HG03097 (cell line): ENCODE measurements around the gene PDE8B.

Experiments
- ATAC-seq: cut with Tn5 transposase; IDR thresholded peaks from one replicate; pipeline ENCODE4 v1.9.1; 2021; ENCODE audit not compliant: unreplicated experiment, low FRiP score

Gene PDE8B

GRCh38 chr5:77186652-77187370 lies 23.7 kb upstream of the PDE8B start:
- ATAC-seq: no peak

DNA sequence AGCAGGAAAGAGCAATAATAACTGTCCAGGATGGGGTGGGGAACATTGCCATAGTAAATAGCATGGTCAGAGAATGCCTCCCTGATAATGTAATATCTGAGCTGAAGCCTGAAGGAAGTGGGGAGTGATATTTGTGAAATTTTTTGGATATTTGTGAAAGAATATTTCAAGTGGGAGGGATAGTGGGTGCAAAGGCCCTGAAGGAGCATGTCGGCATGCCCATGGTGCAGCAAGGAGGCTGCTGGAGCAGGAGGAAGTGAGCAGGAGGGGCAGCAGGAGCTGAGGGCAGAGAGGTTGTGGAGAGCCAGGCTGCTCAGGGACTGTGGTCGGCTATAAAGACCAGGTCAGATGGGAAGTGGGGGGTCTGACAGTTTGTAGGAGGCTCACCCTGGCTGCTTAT lies 21.1 kb upstream of the PDE8B start:
- no peak for ATAC-seq

DNA sequence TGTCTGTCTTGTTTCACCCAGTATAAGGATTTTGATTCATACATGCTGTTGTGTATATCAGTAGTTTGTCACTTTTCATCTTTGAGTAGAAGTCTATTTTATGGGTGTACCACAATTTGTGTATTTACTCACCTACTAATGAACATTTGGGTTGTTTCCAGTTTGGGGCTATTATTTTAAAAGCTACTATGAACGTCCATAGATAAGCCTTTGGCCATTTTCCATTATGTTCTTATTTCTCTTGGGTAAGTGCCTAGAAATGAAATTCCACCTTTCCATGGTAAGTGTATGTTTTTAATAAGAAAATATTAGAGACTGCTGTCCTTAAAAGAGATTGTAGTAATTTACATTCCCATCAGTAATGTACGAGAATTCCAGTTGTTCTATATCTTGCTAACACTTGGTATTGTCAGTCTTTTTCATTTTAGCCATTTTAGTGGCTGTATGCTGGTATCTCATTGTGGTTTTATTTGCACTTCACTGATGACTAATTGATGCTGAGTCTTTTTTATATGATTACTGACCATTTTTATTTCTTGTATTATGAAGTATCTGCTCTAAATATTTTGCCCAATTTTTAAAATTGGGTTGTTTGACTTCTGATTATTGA lies 17.9 kb upstream of the PDE8B start:
- no peak for ATAC-seq

DNA sequence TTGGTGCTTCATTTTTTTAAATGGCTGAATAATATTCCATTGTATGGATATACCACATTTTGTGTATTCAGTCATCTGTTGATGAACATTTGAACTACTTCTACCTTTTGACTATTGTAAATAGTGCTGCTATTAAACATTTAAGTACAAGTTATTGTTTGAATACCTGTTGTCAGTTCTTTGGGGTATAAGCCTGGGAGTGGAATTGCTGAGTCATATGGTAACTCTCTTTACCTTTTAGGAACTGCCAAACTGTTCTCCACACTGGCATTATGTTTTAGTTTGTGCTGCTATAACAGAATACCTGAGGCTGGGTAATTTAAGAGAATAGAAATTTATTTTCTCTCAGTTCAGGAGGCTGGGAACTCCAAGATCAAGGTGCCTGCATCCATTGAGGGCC lies 15.7 kb upstream of the PDE8B start:
- ATAC-seq: no peak

DNA sequence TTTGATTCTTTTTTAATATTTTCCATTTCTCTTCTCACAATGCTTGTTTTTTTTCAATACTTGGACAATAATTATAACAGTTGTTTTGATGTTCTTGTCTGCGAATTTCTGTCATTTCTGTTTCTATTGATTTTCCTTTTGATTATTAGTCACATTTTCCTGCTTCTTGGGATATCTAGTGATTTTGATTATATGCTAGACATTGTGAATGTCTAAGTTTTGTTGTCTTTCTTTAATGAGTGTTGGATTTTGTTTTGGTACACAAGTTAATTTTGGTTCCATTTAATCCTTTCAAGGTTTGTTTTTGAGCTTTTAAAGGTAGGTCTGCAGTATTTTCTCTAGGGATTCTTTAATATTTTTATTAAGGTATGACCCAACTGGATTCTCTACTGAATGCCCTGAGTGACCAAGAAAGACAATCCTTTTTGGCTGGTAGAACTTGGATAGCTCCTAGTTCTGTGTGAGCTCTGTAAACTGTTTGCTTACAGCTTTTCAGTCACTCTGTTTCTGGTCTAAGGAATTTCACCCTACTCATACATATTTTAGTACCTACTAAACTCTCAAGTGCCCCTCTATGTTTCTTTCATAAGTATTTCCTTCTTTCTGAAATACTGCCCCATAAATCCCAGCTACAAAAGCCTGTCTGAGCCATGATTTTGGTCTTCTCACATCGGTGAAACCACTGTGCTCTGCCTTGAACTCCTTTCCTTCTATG lies 12.5 kb upstream of the PDE8B start:
- no peak for ATAC-seq

DNA sequence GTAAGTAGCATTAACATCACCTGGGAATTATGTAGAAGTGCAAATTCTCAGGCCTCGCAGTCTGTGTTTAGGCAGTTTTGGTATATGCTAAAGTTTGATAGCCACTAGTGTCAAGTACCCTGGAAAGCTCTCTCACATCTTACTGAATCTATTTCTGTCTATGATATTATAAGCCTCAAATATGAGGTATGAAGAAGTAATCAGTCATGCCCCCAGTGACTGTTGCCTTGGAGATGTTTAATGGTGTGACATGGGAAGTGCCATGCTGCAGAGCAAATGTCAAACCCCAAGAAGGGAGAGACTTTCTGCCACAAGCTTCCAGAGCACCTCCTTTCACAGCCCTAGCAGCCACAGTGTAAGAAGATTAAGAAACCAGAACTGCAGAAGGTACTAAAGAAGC lies 9.8 kb upstream of the PDE8B start:
- no peak for ATAC-seq

- ATAC-seq: no peak
These were observed 8.3 kb upstream of the PDE8B start for GRCh38 chr5:77202145-77202544.

DNA sequence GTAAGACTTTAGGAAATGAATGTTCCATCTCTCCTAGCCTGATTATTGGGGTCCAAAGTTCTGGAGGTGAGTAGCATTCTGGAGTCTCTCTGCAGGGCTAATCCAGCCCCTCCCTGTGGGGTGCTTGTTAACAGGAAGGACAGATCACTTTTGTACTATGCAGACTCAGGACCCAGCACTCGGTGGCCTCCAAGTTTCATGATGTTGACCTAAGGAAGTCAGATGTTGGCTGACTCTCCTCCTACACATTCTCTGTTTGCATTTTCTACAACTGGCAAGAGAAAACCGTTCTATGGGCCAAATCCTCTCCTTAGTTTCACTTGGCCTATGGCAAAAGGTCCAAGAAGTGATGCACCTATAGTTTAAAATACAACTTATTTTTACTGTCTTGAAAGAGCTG lies 5.5 kb upstream of the PDE8B start:
- ATAC-seq: no peak

- ATAC-seq: no peak
These were observed 1.8 kb upstream of the PDE8B start for GRCh38 chr5:77208507-77209163.

- no peak for ATAC-seq
These were observed 887 bp upstream of the PDE8B start for GRCh38 chr5:77209495-77210090.

DNA sequence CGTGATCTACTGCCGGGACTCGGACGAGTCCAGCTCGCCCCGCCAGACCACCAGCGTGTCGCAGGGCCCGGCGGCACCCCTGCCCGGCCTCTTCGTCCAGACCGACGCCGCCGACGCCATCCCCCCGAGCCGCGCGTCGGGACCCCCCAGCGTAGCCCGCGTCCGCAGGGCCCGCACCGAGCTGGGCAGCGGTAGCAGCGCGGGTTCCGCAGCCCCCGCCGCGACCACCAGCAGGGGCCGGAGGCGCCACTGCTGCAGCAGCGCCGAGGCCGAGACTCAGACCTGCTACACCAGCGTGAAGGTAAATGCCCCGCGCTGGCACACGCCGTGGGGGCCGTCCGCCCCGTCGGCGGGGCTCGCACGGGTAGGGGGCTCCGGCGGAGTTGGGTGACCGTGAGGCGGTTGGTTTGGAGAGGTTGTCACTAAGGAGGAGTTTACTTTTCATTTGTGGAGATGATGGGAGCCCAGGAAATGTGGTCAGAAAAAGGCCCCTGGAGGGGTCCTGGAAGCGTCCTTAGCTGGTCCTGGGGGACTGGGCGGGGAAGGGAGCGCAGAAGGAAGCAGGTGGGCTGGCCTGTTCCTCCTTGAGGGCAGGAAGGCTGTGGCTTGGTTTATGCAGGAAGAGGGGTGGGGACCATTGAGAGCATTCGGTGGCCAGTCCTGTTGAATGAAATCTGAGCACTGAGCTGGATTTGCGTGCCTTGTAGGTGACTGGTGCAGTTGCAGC lies 647 bp downstream of the PDE8B start:
- no peak for ATAC-seq

DNA sequence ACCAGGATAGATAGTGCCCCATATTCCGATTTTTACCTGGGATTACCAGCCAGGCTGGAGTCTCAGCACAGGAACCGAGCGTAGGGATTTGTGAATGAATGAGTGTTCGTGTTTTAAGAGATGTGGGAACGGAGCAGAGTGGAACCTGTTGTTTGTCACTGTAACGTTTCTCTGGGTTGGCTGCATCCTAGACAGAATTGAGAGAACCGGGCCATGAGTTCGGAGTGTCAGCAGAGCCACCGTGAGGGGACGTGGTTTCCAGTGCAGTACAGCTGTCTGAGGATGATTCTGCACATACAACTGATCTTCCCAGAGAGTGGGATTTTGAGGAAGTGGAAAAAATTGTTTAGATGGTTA lies 1.2 kb downstream of the PDE8B start:
- no peak for ATAC-seq

- no peak for ATAC-seq
These were observed 3.1 kb downstream of the PDE8B start for GRCh38 chr5:77213601-77214000.

GRCh38 chr5:77214151-77214550 lies 3.7 kb downstream of the PDE8B start:
- no peak for ATAC-seq

DNA sequence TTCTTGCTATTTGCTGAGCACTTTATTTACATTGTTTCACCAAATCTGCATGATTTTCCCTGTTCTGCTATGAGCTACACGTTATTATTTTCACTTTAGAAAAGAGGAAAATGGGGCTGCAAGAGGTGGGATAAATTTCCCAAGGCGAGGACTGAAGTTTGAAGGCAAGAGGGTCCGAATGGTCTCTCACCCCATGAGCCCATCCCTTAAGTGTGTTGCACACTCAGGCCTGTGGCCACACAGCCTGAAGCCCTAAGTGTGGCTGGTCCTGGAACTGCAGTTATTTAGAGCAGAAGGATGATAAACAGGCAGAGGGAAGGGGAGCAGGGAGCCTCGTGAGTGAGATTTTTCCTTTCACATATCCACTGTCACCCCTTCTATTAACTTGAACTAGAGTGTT lies 7.8 kb downstream of the PDE8B start:
- ATAC-seq: no peak

DNA sequence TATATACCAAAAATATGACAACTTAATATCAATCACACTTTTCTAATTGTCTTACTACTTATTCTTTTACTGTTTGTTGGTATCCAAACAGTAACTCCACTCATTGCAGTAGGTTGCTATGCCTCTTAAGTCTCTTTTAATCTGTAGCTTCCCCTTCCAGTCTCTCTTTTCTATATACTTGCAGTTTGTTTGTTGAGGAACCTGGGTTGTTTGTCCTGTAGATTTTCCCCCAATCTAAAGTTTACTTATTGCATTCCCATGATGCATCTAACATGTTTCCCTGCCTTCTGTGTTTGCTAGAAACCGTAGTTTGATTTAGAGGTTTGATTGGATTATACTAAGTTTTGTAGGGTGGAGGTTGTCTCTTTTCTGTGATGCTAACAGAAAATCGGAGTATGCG lies 10.6 kb downstream of the PDE8B start:
- ATAC-seq: no peak

DNA sequence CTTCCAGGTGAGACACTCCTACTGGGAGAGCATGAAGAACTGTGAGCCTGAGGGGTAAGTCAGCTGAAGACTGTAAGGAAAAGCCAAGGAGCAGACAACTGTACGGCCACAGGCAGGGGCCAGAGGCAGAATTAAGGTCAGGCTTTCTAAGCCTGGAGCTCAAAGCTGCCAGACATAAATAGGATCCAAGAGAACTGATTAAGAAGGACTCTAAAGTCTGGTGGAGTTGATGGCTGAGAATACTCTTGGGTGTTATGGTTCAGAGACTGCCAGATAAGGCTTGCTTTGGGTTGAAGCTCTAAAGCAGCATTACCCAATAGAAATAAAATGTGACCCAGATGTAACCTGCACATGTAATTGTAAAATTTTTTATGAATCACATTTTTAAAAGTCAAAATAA lies 12.2 kb downstream of the PDE8B start:
- no peak for ATAC-seq

- ATAC-seq: no peak
These were observed 13.2 kb downstream of the PDE8B start for GRCh38 chr5:77223653-77224052.

DNA sequence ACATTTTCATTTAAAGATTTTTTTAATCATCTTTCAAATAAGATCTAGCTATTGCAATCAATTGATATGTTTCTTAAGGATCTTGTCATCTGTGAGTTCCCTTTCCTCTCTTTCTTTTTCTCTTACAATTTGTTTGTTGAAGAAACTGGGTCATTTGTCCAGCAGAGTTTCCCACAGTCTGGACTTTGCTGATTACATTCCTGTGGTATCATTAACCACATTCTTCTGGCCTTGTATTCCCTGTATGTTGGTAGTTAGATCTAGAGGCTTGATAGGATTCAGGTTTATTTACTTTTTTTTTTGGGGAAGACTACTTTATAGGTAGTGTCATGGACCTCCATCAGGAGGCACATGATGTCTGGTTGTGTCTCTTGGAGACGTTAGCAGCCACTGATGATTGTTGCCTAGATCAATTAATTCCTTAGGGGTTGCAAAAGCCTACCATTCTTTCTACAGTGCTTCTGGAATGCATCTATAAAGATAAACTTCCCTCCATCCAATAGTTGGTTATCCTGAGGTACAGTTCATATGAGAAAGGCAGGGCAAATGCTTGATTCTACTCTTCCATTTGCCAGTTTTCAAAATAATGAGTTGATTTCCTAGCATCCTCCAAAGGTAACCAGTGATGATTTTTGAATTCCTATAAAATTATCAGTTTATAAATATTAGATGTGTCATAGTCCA lies 14.3 kb downstream of the PDE8B start:
- no peak for ATAC-seq

GRCh38 chr5:77225531-77225930 lies 15.1 kb downstream of the PDE8B start:
- ATAC-seq: no peak
